ENCODE data around the gene ALS2.

GRCh38 chr2:201654616-201655384, 125.9 kb downstream of the ALS2 start:
- no peak for TF ChIP-seq CTCF (conservative IDR thresholded peaks at IDR 0.05; ENCODE audit: low read length)
- TF ChIP-seq EZH2phosphoT487 (IDR thresholded peaks at IDR 0.05; ENCODE audit: borderline replicate concordance, low read depth, low read length) = no peak
